ENCODE measurements around the gene TEX12.

TEX12 gene

GRCh38 chr11:112213753-112214152 lies 46.6 kb downstream of the TEX12 start:
- no peak for FAIRE-seq

- no peak for FAIRE-seq
These were observed 48.4 kb downstream of the TEX12 start for GRCh38 chr11:112215621-112216020.

- FAIRE-seq, result no peak
These were observed 49.5 kb downstream of the TEX12 start for GRCh38 chr11:112216561-112217105.

- no peak for FAIRE-seq
These were observed 52.5 kb downstream of the TEX12 start for GRCh38 chr11:112219476-112220232.

- FAIRE-seq, result no peak
These were observed 54.2 kb downstream of the TEX12 start for GRCh38 chr11:112221274-112221835.

Data from endometrium (tissue), 2 donors.